Activated naive CD8-positive, alpha-beta T cell treated with anti-CD3 and anti-CD28 coated beads, Interleukin-2, amount 10 ng/mL, durations not matched to agents 7 days and 5 days (primary cell): ENCODE data around the gene ING5. TPM values are rescaled to one million over a fixed set of nuclear protein-coding genes. Genes with fewer than 3 reads are reported as not detected.
A peak's percentile ranks its signal among the peaks of the same experiment; 100 is the strongest.
"Not testable (repeated sequence)": the region's sequence is repeated elsewhere in the genome, so short reads cannot be mapped to it uniquely, and the experiment has no call there.

Experiments
- ATAC-seq: fragments of 150-1000 bp; cut with Tn5 transposase; one replicate; pipeline ENCODE4 v1.10.0; 2021; ENCODE audit warnings: low read depth, moderate library complexity
- POLR2A ChIA-PET: fragments of 350-600 bp; sonication (Branson Sonifier 250); formaldehyde crosslinking; loops from one replicate; lab custom pipeline; 2021; ENCODE audit warnings: antibody characterized with exemption; lab: Charles Lee
- DNase-seq: peaks from one replicate; pipeline ENCODE4 v3.0.0; 2021
- H3K27ac Mint-ChIP-seq: one replicate; pipeline ENCODE4 v1.8.0; 2022; ENCODE audit warnings: mild to moderate bottlenecking, mixed read lengths
- H3K27me3 Mint-ChIP-seq: one replicate; pipeline ENCODE4 v1.8.0; 2022; ENCODE audit warnings: mild to moderate bottlenecking, moderate library complexity, mixed read lengths
- H3K36me3 Mint-ChIP-seq: one replicate; pipeline ENCODE4 v1.8.0; 2021; ENCODE audit warnings: mild to moderate bottlenecking, mixed read lengths
- H3K4me1 Mint-ChIP-seq: one replicate; pipeline ENCODE4 v1.8.0; 2021; ENCODE audit warnings: mixed read lengths
- H3K4me3 Mint-ChIP-seq: one replicate; pipeline ENCODE4 v1.8.0; 2022; ENCODE audit warnings: mild to moderate bottlenecking, moderate library complexity, mixed read lengths
- H3K9me3 Mint-ChIP-seq: one replicate; pipeline ENCODE4 v1.8.0; 2021; ENCODE audit warnings: mixed read lengths
- total RNA-seq, 2 experiments: library from RNA; stranded (reverse); gene quantifications; one replicate each; pipeline ENCODE4 v1.2.3, GENCODE V29; 2021

Gene ING5
- total RNA-seq, 2 experiments from 2014 or later = 52.1 to 54.3 TPM

GRCh38 chr2:241728000-241728399 lies 26.2 kb downstream of the ING5 start:
- no peaks in the 10 kb centered on the region for H3K9me3 Mint-ChIP-seq
- H3K27me3 Mint-ChIP-seq = no peaks in the 10 kb centered on the region
- H3K27ac Mint-ChIP-seq = no peak overlapping the region
- H3K4me3 Mint-ChIP-seq = no peak overlapping the region
- DNase-seq (no peak), ATAC-seq (no peak)
- peaks cover 15% of the 10 kb centered on the region for H3K4me1 Mint-ChIP-seq
- peaks cover 12% of the 10 kb centered on the region for H3K36me3 Mint-ChIP-seq
- POLR2A ChIA-PET = no interaction called here

GRCh38 chr2:241728627-241729026 lies 26.8 kb downstream of the ING5 start:
- H3K36me3 Mint-ChIP-seq = peaks cover 5% of the 10 kb centered on the region
- DNase-seq = no peak
- POLR2A ChIA-PET = interaction anchor here (0.7 to 1.0 kb wide), 2 partner anchors 11 to 26 kb away, joined by 3 to 4 read pairs; partner anchors contain the start of gene ING5

GRCh38 chr2:241729868-241730267 lies 28.0 kb downstream of the ING5 start:
- DNase-seq (no peak), ATAC-seq (no peak)
- H3K9me3 Mint-ChIP-seq = no peaks in the 10 kb centered on the region
- no peaks in the 10 kb centered on the region for H3K36me3 Mint-ChIP-seq
- peaks cover 16% of the 10 kb centered on the region for H3K4me1 Mint-ChIP-seq
- H3K27me3 Mint-ChIP-seq = no peaks in the 10 kb centered on the region
- no peak overlapping the region for H3K27ac Mint-ChIP-seq
- H3K4me3 Mint-ChIP-seq = no peak overlapping the region
- POLR2A ChIA-PET = no interaction called here

More at GRCh38 chr2:241728627-241729026, 26.8 kb downstream of the ING5 start:
- ATAC-seq = no peak
- Mint-ChIP-seq H3K27ac (no peak overlapping the region), H3K27me3 (no peaks in the 10 kb centered on the region), H3K4me1 (peaks cover 16% of the 10 kb centered on the region), H3K9me3 (no peaks in the 10 kb centered on the region), H3K4me3 (no peak overlapping the region)

- H3K9me3 Mint-ChIP-seq = no peaks in the 10 kb centered on the region
- DNase-seq (no peak), ATAC-seq (no peak)
- no peaks in the 10 kb centered on the region for H3K27me3 Mint-ChIP-seq
- peaks cover 16% of the 10 kb centered on the region for H3K4me1 Mint-ChIP-seq
- H3K27ac Mint-ChIP-seq = no peak overlapping the region
- no peak overlapping the region for H3K4me3 Mint-ChIP-seq
- POLR2A ChIA-PET = interaction anchor here (1.1 kb wide), 1 partner anchor 29 kb away, joined by 3 read pairs; the partner anchor contains the start of gene ING5
- H3K36me3 Mint-ChIP-seq = no peaks in the 10 kb centered on the region
These were observed 28.9 kb downstream of the ING5 start for GRCh38 chr2:241730671-241731293.

- Mint-ChIP-seq H3K27ac (peak overlapping the region; percentile 62), H3K4me3 (peak overlapping the region; percentile 24), H3K4me1 (peaks cover 22% of the 10 kb centered on the region)
- not testable (repeated sequence) for H3K36me3 Mint-ChIP-seq, H3K27me3 Mint-ChIP-seq, ATAC-seq, H3K9me3 Mint-ChIP-seq
- POLR2A ChIA-PET = interaction anchor here (0.9 to 2.7 kb wide), 3 partner anchors 8 to 95 kb away, joined by 3 to 24 read pairs (median 5); partner anchors contain the start of genes ATG4B, ING5 and THAP4
- peak; percentile 69 for DNase-seq
These were observed 30.8 kb downstream of the ING5 start for GRCh38 chr2:241732513-241733186.

GRCh38 chr2:241733391-241734207 lies 31.8 kb downstream of the ING5 start:
- H3K27ac Mint-ChIP-seq = peak overlapping the region; percentile 75
- peaks cover 27% of the 10 kb centered on the region for H3K4me1 Mint-ChIP-seq

GRCh38 chr2:241734208-241734466 lies 32.3 kb downstream of the ING5 start:
- POLR2A ChIA-PET = interaction anchor here (0.7 to 2.7 kb wide), 11 partner anchors 9 to 134 kb away, joined by 3 to 24 read pairs (median 5); partner anchors contain the start of genes ATG4B, DTYMK, ING5 and THAP4
- H3K27ac Mint-ChIP-seq = peak overlapping the region; percentile 58
- H3K4me3 Mint-ChIP-seq = peak overlapping the region; percentile 58
- no peaks in the 10 kb centered on the region for H3K27me3 Mint-ChIP-seq
- peaks cover 28% of the 10 kb centered on the region for H3K4me1 Mint-ChIP-seq
- H3K9me3 Mint-ChIP-seq = no peaks in the 10 kb centered on the region
- H3K36me3 Mint-ChIP-seq = peaks cover 4% of the 10 kb centered on the region
- ATAC-seq = no peak
- no peak for DNase-seq

More at GRCh38 chr2:241733391-241734207, 31.8 kb downstream of the ING5 start:
- Mint-ChIP-seq H3K9me3 (no peaks in the 10 kb centered on the region), H3K27me3 (no peaks in the 10 kb centered on the region), H3K36me3 (peaks cover 4% of the 10 kb centered on the region), H3K4me3 (peak overlapping the region; percentile 58)
- DNase-seq (no peak), ATAC-seq (no peak)
- POLR2A ChIA-PET = interaction anchor here (0.7 to 2.7 kb wide), 9 partner anchors 9 to 135 kb away, joined by 3 to 24 read pairs (median 5); partner anchors contain the start of genes ATG4B, DTYMK, ING5 and THAP4

GRCh38 chr2:241734467-241735208 lies 32.8 kb downstream of the ING5 start, which contains the start of gene D2HGDH:
Gene D2HGDH, plus strand, starts transcription at chr2:241734630. Its CDS starts 595 bp downstream, at chr2:241735225.
- ATAC-seq (peak; percentile 90), DNase-seq (peak; percentile 99)
- Mint-ChIP-seq H3K9me3 (no peaks in the 10 kb centered on the region), H3K27ac (peak within 1 kb of the TSS; percentile 75), H3K27me3 (no peaks in the 10 kb centered on the region), H3K4me1 (peaks cover 30% of the 10 kb centered on the region), H3K4me3 (peak within 1 kb of the TSS; percentile 81), H3K36me3 (peaks cover 4% of the 10 kb centered on the region)
- POLR2A ChIA-PET = interaction anchor here (0.6 to 2.7 kb wide), 12 partner anchors 32 to 136 kb away, joined by 3 to 24 read pairs (median 4); partner anchors contain the start of genes ATG4B, DTYMK, ING5 and THAP4

GRCh38 chr2:241736111-241736510 lies 34.3 kb downstream of the ING5 start:
- H3K9me3 Mint-ChIP-seq = no peaks in the 10 kb centered on the region

GRCh38 chr2:241738040-241738686 lies 36.3 kb downstream of the ING5 start:
- H3K9me3 Mint-ChIP-seq = no peaks in the 10 kb centered on the region
- POLR2A ChIA-PET = no interaction called here
- H3K27me3 Mint-ChIP-seq = no peaks in the 10 kb centered on the region
- ATAC-seq = no peak
- H3K27ac Mint-ChIP-seq = no peak overlapping the region
- no peak overlapping the region for H3K4me3 Mint-ChIP-seq
- peaks cover 6% of the 10 kb centered on the region for H3K36me3 Mint-ChIP-seq
- DNase-seq = no peak
- H3K4me1 Mint-ChIP-seq = peaks cover 30% of the 10 kb centered on the region

More at GRCh38 chr2:241736111-241736510, 34.3 kb downstream of the ING5 start:
- peaks cover 35% of the 10 kb centered on the region for H3K4me1 Mint-ChIP-seq
- H3K27ac Mint-ChIP-seq = no peak overlapping the region
- no peaks in the 10 kb centered on the region for H3K27me3 Mint-ChIP-seq
- H3K4me3 Mint-ChIP-seq = peak overlapping the region; percentile 81
- H3K36me3 Mint-ChIP-seq = peaks cover 4% of the 10 kb centered on the region
- ATAC-seq = no peak
- DNase-seq = no peak
- POLR2A ChIA-PET = interaction anchor here (1.0 kb wide), 1 partner anchor 108 kb away, joined by 3 read pairs; no protein-coding TSS in a partner anchor

- Mint-ChIP-seq H3K27ac (no peak overlapping the region), H3K36me3 (peaks cover 6% of the 10 kb centered on the region), H3K9me3 (no peaks in the 10 kb centered on the region), H3K4me1 (peaks cover 30% of the 10 kb centered on the region), H3K4me3 (no peak overlapping the region), H3K27me3 (no peaks in the 10 kb centered on the region)
- DNase-seq = no peak
- ATAC-seq = no peak
- POLR2A ChIA-PET = interaction anchor here (1.0 kb wide), 1 partner anchor 64 kb away, joined by 3 read pairs; no protein-coding TSS in a partner anchor
These were observed 37.3 kb downstream of the ING5 start for GRCh38 chr2:241739177-241739576.

- ATAC-seq = no peak
- Mint-ChIP-seq H3K4me1 (peaks cover 30% of the 10 kb centered on the region), H3K9me3 (no peaks in the 10 kb centered on the region), H3K27ac (peak overlapping the region; percentile 58), H3K27me3 (no peaks in the 10 kb centered on the region), H3K36me3 (peaks cover 9% of the 10 kb centered on the region), H3K4me3 (peak overlapping the region; percentile 47)
- DNase-seq = no peak
- POLR2A ChIA-PET = interaction anchor here (0.7 to 1.6 kb wide), 3 partner anchors 64 to 128 kb away, joined by 3 to 4 read pairs (median 3); no protein-coding TSS in a partner anchor
These were observed 37.8 kb downstream of the ING5 start for GRCh38 chr2:241739651-241740050.
